Measurements from ENCODE around the gene HS6ST2.
"Not testable (repeated sequence)": the region's sequence is repeated elsewhere in the genome, so short reads cannot be mapped to it uniquely, and the experiment has no call there.

HS6ST2 gene

GRCh38 chrX:132900633-132901293 lies 57.7 kb downstream of the HS6ST2 start:
- no peak overlapping the region for H3K4me3 ChIP-seq (ENCODE audit: low read depth, low read length)
- TF ChIP-seq, protein P1, sequence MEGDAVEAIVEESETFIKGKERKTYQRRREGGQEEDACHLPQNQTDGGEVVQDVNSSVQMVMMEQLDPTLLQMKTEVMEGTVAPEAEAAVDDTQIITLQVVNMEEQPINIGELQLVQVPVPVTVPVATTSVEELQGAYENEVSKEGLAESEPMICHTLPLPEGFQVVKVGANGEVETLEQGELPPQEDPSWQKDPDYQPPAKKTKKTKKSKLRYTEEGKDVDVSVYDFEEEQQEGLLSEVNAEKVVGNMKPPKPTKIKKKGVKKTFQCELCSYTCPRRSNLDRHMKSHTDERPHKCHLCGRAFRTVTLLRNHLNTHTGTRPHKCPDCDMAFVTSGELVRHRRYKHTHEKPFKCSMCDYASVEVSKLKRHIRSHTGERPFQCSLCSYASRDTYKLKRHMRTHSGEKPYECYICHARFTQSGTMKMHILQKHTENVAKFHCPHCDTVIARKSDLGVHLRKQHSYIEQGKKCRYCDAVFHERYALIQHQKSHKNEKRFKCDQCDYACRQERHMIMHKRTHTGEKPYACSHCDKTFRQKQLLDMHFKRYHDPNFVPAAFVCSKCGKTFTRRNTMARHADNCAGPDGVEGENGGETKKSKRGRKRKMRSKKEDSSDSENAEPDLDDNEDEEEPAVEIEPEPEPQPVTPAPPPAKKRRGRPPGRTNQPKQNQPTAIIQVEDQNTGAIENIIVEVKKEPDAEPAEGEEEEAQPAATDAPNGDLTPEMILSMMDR (IDR thresholded peaks at IDR 0.05; ENCODE audit: insufficient read depth, low read depth, low read length, missing control alignments) = no peak
- DNase-seq (ENCODE audit: low read depth) = no peak

- TF ChIP-seq, protein P1 (IDR thresholded peaks at IDR 0.05; ENCODE audit: insufficient read depth, low read depth, low read length, missing control alignments) = no peak
- DNase-seq (ENCODE audit: low read depth) = no peak
- no peak overlapping the region for H3K4me3 ChIP-seq (ENCODE audit: low read depth, low read length)
These were observed 70.9 kb downstream of the HS6ST2 start for GRCh38 chrX:132887569-132887968.

DNA sequence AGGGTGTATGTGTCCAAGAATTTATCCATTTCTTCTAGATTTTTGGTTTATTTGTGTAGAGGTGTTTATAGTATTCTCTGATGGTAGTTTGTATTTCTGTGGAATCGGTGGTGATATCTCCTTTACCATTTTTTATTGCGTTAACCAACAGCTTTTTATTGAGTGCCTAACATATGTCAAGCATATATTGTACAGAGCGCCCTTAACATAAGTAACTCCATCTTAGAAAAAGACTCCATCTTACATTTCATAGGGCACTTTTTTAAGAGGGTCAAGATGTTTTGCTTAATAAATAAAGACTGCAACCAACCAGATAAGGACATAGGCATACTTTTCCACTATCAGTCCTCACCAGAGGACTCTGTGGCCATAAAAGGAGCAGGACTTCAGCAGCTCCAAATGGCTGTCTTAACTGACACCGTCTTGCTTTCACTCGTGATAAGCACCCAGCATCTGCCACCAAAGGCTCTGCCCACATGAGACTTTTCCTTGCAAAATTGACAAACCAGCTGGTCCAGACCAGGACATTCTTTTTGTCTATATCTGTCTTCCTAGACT lies 75.0 kb downstream of the HS6ST2 start:
- TF ChIP-seq, protein P1 (IDR thresholded peaks at IDR 0.05; ENCODE audit: insufficient read depth, low read depth, low read length, missing control alignments) = no peak
- no peak for DNase-seq (ENCODE audit: low read depth)
- no peak overlapping the region for H3K4me3 ChIP-seq (ENCODE audit: low read depth, low read length)

GRCh38 chrX:132880753-132881152 lies 77.7 kb downstream of the HS6ST2 start:
- DNase-seq (ENCODE audit: low read depth); H3K4me3 ChIP-seq (ENCODE audit: low read depth, low read length): not testable (repeated sequence)

DNA sequence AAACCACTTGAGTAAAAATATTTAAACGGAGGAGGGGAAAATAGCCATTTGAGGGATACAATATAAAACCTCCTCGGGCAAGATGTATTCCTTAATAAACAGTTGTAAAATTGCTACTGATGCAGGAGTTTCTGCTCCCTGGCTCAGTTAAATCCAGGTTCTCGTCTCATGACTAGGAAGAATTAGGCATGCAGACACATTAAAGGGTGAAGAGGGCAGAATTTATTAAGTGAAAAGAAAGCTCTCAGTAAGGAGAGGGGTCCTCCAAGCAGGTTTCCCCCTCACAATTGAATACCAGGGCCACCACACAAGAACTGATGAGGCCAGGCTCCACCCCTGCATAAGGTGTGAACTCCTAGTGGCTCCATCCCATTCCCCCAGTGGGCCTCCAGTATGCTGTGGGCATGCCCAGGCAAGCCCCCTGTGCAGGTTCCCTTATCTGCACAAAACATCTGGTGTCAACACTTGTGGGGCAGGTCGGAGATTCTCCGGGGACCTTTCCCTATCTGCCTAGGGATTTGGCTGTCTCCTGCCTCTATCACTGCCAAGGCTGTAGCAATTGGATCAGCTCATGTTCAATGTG lies 80.4 kb downstream of the HS6ST2 start:
- DNase-seq (ENCODE audit: low read depth) = no peak
- H3K4me3 ChIP-seq (ENCODE audit: low read depth, low read length) = no peak overlapping the region
- TF ChIP-seq, protein P1 (IDR thresholded peaks at IDR 0.05; ENCODE audit: insufficient read depth, low read depth, low read length, missing control alignments) = no peak

- TF ChIP-seq, protein P1 (IDR thresholded peaks at IDR 0.05; ENCODE audit: insufficient read depth, low read depth, low read length, missing control alignments) = no peak
- no peak overlapping the region for H3K4me3 ChIP-seq (ENCODE audit: low read depth, low read length)
- no peak for DNase-seq (ENCODE audit: low read depth)
These were observed 81.7 kb downstream of the HS6ST2 start for GRCh38 chrX:132876523-132877338.

Measured in GM12865 (cell line).